Neural cell (in vitro differentiated cells): ENCODE data around the gene SPECC1. TPM values are rescaled to one million over a fixed set of nuclear protein-coding genes. Genes with fewer than 3 reads are reported as not detected.

ENCODE experiments used
- H2AFZ ChIP-seq: fragments of 200-600, 300-800 bp; sonication (generic), shearing (Covaris generic); 2 replicates; pipeline ENCODE4 v1.6.0; 2014; ENCODE audit warnings: low read depth, mild to moderate bottlenecking, antibody characterized with exemption, low read length, moderate library complexity
- H3F3A ChIP-seq: fragments of 200-600 bp; shearing (Covaris generic); 2 replicates; pipeline ENCODE4 v1.6.1; 2016; ENCODE audit warnings: mild to moderate bottlenecking, moderate library complexity, mixed read lengths, antibody characterized with exemption, low read length; ENCODE audit not compliant: insufficient read depth, poor library complexity, severe bottlenecking
- H3K27ac ChIP-seq: fragments of 200-600, 300-800 bp; sonication (generic), shearing (Covaris generic); 2 replicates; pipeline ENCODE4 v1.5.1; 2014; ENCODE audit warnings: mild to moderate bottlenecking, low read length, moderate library complexity
- H3K27me3 ChIP-seq: fragments of 300-800, 200-600 bp; sonication (generic), shearing (Covaris generic); 2 replicates; pipeline ENCODE4 v1.6.0; 2014; ENCODE audit warnings: mild to moderate bottlenecking, low read depth, low read length, moderate library complexity; ENCODE audit not compliant: insufficient read depth
- H3K36me3 ChIP-seq: fragments of 300-800, 200-600 bp; sonication (generic), shearing (Covaris generic); 2 replicates; pipeline ENCODE4 v1.5.1; 2014; ENCODE audit warnings: mild to moderate bottlenecking, antibody characterized with exemption, low read length, moderate library complexity; ENCODE audit not compliant: insufficient read depth
- H3K4me2 ChIP-seq: fragments of 300-800, 200-600 bp; sonication (generic), shearing (Covaris generic); 2 replicates; pipeline ENCODE4 v1.6.0; 2014; ENCODE audit warnings: mild to moderate bottlenecking, low read length
- H3K4me3 ChIP-seq: fragments of 300-800, 200-600 bp; sonication (generic), shearing (Covaris generic); 2 replicates; pipeline ENCODE4 v1.5.1; 2014; ENCODE audit warnings: mild to moderate bottlenecking, low read length, moderate library complexity
- H3K79me2 ChIP-seq: fragments of 200-600 bp; shearing (Covaris generic); replicated peaks from 2 replicates; pipeline ENCODE4 v1.6.0; 2014; ENCODE audit warnings: mild to moderate bottlenecking, low read length, moderate library complexity; ENCODE audit not compliant: insufficient read depth
- H3K9ac ChIP-seq: fragments of 300-800, 200-600 bp; sonication (generic), shearing (Covaris generic); 2 replicates; pipeline ENCODE4 v1.6.1; 2016; ENCODE audit warnings: mild to moderate bottlenecking, low read length, mixed read lengths
- H3K9me2 ChIP-seq: fragments of 200-600 bp; shearing (Covaris generic); 2 replicates; pipeline ENCODE4 v1.6.1; 2016; ENCODE audit warnings: mild to moderate bottlenecking, low read length, mixed read lengths; ENCODE audit not compliant: insufficient read depth
- H3K9me3 ChIP-seq: fragments of 200-600, 300-800 bp; sonication (generic), shearing (Covaris generic); 2 replicates; pipeline ENCODE4 v1.6.1; 2016; ENCODE audit warnings: mild to moderate bottlenecking, mixed run types, low read length, moderate library complexity, mixed read lengths
- H4K20me1 ChIP-seq: fragments of 200-600 bp; shearing (Covaris generic); 2 replicates; pipeline ENCODE4 v1.6.1; 2016; ENCODE audit warnings: mild to moderate bottlenecking, mixed run types; ENCODE audit not compliant: insufficient read depth
- CTCF ChIP-seq: fragments of 450-650 bp; IDR thresholded peaks from 2 replicates; pipeline ENCODE4 v1.5.1; 2014; ENCODE audit warnings: antibody characterized with exemption, mild to moderate bottlenecking, moderate library complexity; ENCODE audit not compliant: poor library complexity, severe bottlenecking
- EP300 ChIP-seq: fragments of 450-650 bp; conservative IDR thresholded peaks from 2 replicates; pipeline ENCODE4 v1.6.1; 2014; ENCODE audit warnings: antibody characterized with exemption, mild to moderate bottlenecking, moderate library complexity; ENCODE audit not compliant: poor library complexity, severe bottlenecking
- EZH2 ChIP-seq: fragments of 200-600, 300-800 bp; shearing (Covaris generic), sonication (generic); IDR thresholded peaks from 2 replicates; pipeline ENCODE4 v1.6.1; 2014; ENCODE audit warnings: antibody characterized with exemption, low read length, borderline replicate concordance, mild to moderate bottlenecking; ENCODE audit not compliant: insufficient read depth, poor library complexity, severe bottlenecking
- MXI1 ChIP-seq: fragments of 450-650 bp; conservative IDR thresholded peaks from 2 replicates; pipeline ENCODE4 v1.6.1; 2014; ENCODE audit warnings: antibody characterized with exemption, mild to moderate bottlenecking; ENCODE audit not compliant: poor library complexity, severe bottlenecking
- POLR2AphosphoS5 ChIP-seq: IDR thresholded peaks from 2 replicates; pipeline ENCODE4 v1.6.1; 2012
- REST ChIP-seq: IDR thresholded peaks from 2 replicates; pipeline ENCODE4 v1.6.1; 2012; ENCODE audit warnings: borderline replicate concordance
- SMC3 ChIP-seq: fragments of 450-650 bp; conservative IDR thresholded peaks from 2 replicates; pipeline ENCODE4 v1.6.1; 2014; ENCODE audit warnings: antibody characterized with exemption, mild to moderate bottlenecking, moderate library complexity; ENCODE audit not compliant: poor library complexity
- TAF1 ChIP-seq: IDR thresholded peaks from 2 replicates; pipeline ENCODE4 v1.6.1; 2012; ENCODE audit warnings: low read depth
- polyA plus RNA-seq: library from polyadenylated mRNA; depleted of rRNA; stranded (reverse); fragments of >200 nt; gene quantifications from 2 replicates; pipeline ENCODE4 v1.2.3, GENCODE V29; 2014

Gene SPECC1
- polyA plus RNA-seq, 1 donor from 2014 or later: 8.6 TPM

GRCh38 chr17:20280851-20281250, 271.7 kb downstream of the SPECC1 start:
- no peaks in the 10 kb centered on the region for H3K27me3 ChIP-seq
- H3K9ac ChIP-seq: no peak overlapping the region
- TF ChIP-seq EZH2 (no peak), POLR2AphosphoS5 (no peak), CTCF (no peak), TAF1 (no peak), REST (no peak)
- no peaks in the 10 kb centered on the region for H4K20me1 ChIP-seq
- no peaks in the 10 kb centered on the region for H3K9me3 ChIP-seq
- no peak overlapping the region for H3K27ac ChIP-seq
- H3K4me3 ChIP-seq: no peak overlapping the region
- no peaks in the 10 kb centered on the region for H3K79me2 ChIP-seq
- no peaks in the 10 kb centered on the region for H3K9me2 ChIP-seq
- H3K36me3 ChIP-seq: no peaks in the 10 kb centered on the region
- no peaks in the 10 kb centered on the region for H3F3A ChIP-seq
- no peak overlapping the region for H3K4me2 ChIP-seq
- H2AFZ ChIP-seq: no peak overlapping the region

- H3K79me2 ChIP-seq: no peaks in the 10 kb centered on the region
- TF ChIP-seq SMC3 (no peak), EZH2 (no peak), MXI1 (no peak), CTCF (no peak), EP300 (no peak)
- H3K9me2 ChIP-seq: no peaks in the 10 kb centered on the region
- H3K9ac ChIP-seq: no peak overlapping the region
- H4K20me1 ChIP-seq: no peaks in the 10 kb centered on the region
- H3K27ac ChIP-seq: no peak overlapping the region
- no peaks in the 10 kb centered on the region for H3K27me3 ChIP-seq
- no peak overlapping the region for H3K4me3 ChIP-seq
- no peak overlapping the region for H2AFZ ChIP-seq
- no peaks in the 10 kb centered on the region for H3K36me3 ChIP-seq
- H3K9me3 ChIP-seq: no peaks in the 10 kb centered on the region
- H3F3A ChIP-seq: no peaks in the 10 kb centered on the region
- H3K4me2 ChIP-seq: no peak overlapping the region
Observed at GRCh38 chr17:20281860-20282259, 272.7 kb downstream of the SPECC1 start.
